Natural killer cell treated with Interleukin-12 subunit alpha and Interleukin-12 subunit beta and Interleukin-15 and Interleukin-18, amount 100 ng/mL, for 72 hours (primary cell): Measurements from ENCODE around the gene COX17. TPM values are rescaled to one million over a fixed set of nuclear protein-coding genes. Genes with fewer than 3 reads are reported as not detected.

Experiments used
- ATAC-seq, 2 donors: fragments of 150-1000 bp; cut with Tn5 transposase in 1 of 2; sonication (Bioruptor Pico), chemical (Tn5 transposase) in 1 of 2; 2 replicates each; pipeline ENCODE4 v1.10.0; 2021
- DNase-seq: peaks from one replicate; pipeline ENCODE4 v3.0.0; 2022; ENCODE audit warnings: low spot score
- H3K27ac Mint-ChIP-seq, 2 donors: 1 replicate in 1 of 2; 2 replicates in 1 of 2; pipeline ENCODE4 v1.8.0; 2022; ENCODE audit warnings: mixed read lengths in 2 of 2, mild to moderate bottlenecking in 1 of 2, moderate library complexity in 1 of 2
- H3K27me3 Mint-ChIP-seq, 2 donors: 1 replicate in 1 of 2; 2 replicates in 1 of 2; pipeline ENCODE4 v1.8.0; 2022; ENCODE audit warnings: mixed read lengths in 2 of 2
- H3K36me3 Mint-ChIP-seq: one replicate; pipeline ENCODE4 v1.8.0; 2022; ENCODE audit warnings: mixed read lengths
- H3K4me1 Mint-ChIP-seq, 2 donors: 1 replicate in 1 of 2; 2 replicates in 1 of 2; pipeline ENCODE4 v1.8.0; 2022; ENCODE audit warnings: low read depth in 2 of 2, mixed read lengths in 2 of 2, mild to moderate bottlenecking in 1 of 2
- H3K4me3 Mint-ChIP-seq: one replicate; pipeline ENCODE4 v1.8.0; 2022; ENCODE audit warnings: mixed read lengths
- H3K9me3 Mint-ChIP-seq: 2 replicates; pipeline ENCODE4 v1.8.0; 2022; ENCODE audit warnings: mixed read lengths
- total RNA-seq, 2 donors: library from RNA; stranded (reverse); gene quantifications; one replicate each; pipeline ENCODE4 v1.2.3, GENCODE V29; 2022

COX17 gene
- total RNA-seq, result 10 to 100 TPM; 98.7 to 99.9 TPM

DNA sequence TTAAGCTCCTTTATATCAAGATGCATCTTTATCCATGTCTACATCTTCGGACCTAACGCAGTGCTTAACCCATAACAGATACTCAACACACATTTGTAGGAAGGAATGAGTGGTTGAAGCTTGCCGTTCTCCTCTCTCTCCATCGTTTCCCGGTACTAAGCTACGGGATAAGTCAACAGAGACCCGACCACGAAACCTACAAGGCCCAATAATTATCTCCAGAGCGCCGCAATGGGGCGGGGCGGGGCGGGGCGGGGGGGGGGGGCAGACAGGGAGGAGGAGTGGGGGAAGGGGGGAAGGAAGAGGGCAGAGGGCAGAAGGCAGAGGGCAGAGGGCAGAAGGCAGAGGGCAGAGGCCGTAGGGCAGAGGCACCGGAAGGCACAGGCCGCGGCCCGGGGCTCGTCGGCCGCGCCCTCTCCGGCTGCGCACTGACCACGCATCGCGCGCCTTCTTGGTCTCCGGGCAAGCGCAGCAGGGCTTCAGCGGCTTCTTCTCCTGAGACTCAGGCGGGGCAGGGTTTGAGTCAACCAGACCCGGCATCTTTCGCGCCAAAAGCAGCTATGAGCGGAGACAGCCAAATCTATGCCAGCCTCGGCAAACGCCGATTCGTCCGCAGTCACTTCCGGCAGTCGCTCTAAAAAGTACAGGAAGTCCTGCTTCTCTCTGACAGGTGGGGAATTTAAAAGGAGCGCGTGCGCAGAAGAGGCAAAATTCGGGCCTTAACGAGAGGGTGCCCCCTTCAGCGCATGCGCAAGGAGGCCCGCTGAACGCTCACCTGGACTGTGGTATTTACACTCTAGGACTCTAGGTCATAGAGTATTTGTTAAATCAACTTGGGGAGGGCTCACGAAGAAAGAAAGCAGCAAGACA is at the start of gene COX17:
COX17 (minus strand) TSS at position 636 of the 870 bp plus-strand sequence; CDS start at position 540, 96 bp downstream.
- Mint-ChIP-seq H3K36me3 (peaks cover 2% of the 10 kb centered on the region), H3K9me3 (no peaks in the 10 kb centered on the region), H3K4me3 (peak within 1 kb of the TSS; percentile 89), H3K27me3 (no peaks in the 10 kb centered on the region), H3K4me1 (peaks cover 26 to 30% of the 10 kb centered on the region in 2 donors), H3K27ac (peak within 1 kb of the TSS; percentile 96 to 98)
- ATAC-seq (peak; percentile 94 to 96), DNase-seq (peak; percentile 95)

DNA sequence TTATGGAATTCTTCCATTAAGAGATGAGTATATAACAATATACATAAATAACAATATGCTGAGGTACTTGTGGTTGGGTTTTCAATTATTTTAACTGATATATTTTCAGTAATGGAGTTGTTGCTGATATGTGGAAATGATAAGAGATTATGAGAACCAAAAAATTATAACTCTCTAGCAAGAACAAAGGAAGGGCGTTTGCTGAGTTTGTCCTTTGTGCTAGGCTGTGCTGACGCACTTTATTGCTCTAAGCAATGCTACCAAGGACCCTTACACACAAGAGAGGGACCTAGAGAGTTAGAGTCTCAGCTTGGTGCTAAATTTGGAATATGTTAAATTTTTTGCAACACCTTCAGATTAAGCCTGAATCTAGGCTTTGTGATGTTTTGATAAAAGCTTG is 49.7 kb upstream of the COX17 start:
- Mint-ChIP-seq H3K27ac (no peak overlapping the region), H3K27me3 (peaks cover 3 to 5% of the 10 kb centered on the region in 2 donors), H3K36me3 (no peaks in the 10 kb centered on the region), H3K9me3 (no peaks in the 10 kb centered on the region), H3K4me1 (no peaks in the 10 kb centered on the region), H3K4me3 (no peak overlapping the region)
- DNase-seq (no peak), ATAC-seq (no peak)

DNA sequence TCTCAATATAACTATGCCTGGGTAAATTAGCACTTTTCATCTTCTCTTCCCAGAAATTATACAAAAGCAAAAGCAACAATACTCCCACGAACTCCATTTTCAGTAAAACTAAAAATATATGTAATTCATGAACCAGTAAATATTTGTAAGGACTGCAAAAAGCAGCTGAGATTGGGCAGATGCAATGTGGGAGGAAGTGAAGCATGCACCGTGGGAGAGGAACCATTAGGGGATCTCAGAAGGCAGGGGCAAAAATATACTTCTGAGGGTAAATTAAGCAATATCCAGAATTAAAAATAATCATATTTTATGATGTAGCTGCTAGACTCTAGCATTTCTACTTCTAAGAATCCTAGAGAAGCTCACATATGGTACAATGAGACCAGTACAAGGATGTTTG is 45.8 kb upstream of the COX17 start:
- H3K4me1 Mint-ChIP-seq, result no peaks in the 10 kb centered on the region
- peaks cover 5 to 6% of the 10 kb centered on the region in 2 donors for H3K27me3 Mint-ChIP-seq
- no peak overlapping the region for H3K27ac Mint-ChIP-seq
- H3K36me3 Mint-ChIP-seq, result no peaks in the 10 kb centered on the region
- DNase-seq (no peak), ATAC-seq (no peak)
- H3K9me3 Mint-ChIP-seq, result no peaks in the 10 kb centered on the region
- H3K4me3 Mint-ChIP-seq, result no peak overlapping the region

GRCh38 chr3:119717520-119717919 is 40.3 kb upstream of the COX17 start:
- Mint-ChIP-seq H3K4me3 (no peak overlapping the region), H3K36me3 (no peaks in the 10 kb centered on the region), H3K27ac (no peak overlapping the region), H3K4me1 (peaks cover 0 to 4% of the 10 kb centered on the region in 2 donors), H3K27me3 (peaks cover 5 to 9% of the 10 kb centered on the region in 2 donors), H3K9me3 (no peaks in the 10 kb centered on the region)
- DNase-seq (no peak), ATAC-seq (no peak)

DNA sequence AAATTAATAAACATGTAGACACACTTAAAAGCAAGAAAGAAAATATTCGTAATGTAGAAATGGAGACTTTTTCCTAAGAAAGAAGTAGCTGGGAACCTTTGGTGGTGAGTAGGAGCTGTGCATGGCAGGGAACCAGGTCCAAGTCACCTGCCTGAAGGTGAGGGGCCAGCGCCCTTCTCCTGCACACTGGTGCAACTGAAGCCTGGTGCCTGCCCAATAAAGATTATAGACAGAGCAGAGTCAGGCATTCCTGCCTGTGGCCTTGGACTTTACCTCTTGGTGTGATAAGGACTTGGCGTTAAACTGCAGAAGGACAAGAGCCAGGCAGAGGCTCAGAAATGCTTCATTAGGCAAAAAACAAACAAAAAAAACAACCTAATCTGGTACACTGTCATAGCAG is 39.8 kb upstream of the COX17 start:
- H3K9me3 Mint-ChIP-seq, result no peaks in the 10 kb centered on the region
- no peak for DNase-seq
- no peaks in the 10 kb centered on the region for H3K36me3 Mint-ChIP-seq
- peaks cover 5 to 9% of the 10 kb centered on the region in 2 donors for H3K27me3 Mint-ChIP-seq
- H3K4me1 Mint-ChIP-seq, result peaks cover 0 to 4% of the 10 kb centered on the region in 2 donors
- no peak overlapping the region for H3K27ac Mint-ChIP-seq
- no peak overlapping the region for H3K4me3 Mint-ChIP-seq
- ATAC-seq, result no peak

DNA sequence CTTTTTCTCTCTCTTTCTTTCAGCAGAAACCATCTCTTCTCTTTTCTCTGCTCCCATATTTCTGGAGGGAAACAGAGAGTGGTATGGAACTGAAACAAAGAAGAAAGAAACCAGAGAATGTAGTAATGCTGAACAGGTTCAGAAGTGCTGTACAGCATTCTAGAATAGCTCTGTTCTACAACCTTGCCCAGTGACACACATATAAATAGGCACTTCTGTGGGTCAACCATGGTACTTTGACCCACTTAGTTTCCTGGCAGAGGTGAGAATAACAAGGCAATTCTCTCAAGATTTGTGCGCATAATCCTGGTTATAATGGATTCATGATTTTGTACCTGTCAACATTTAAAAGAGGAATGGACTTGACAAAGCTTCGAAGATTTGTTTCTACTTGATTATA is 37.9 kb upstream of the COX17 start:
- DNase-seq (no peak), ATAC-seq (no peak)
- H3K27me3 Mint-ChIP-seq, result peaks cover 5 to 7% of the 10 kb centered on the region in 2 donors
- no peak overlapping the region for H3K4me3 Mint-ChIP-seq
- H3K27ac Mint-ChIP-seq, result no peak overlapping the region
- peaks cover 0 to 4% of the 10 kb centered on the region in 2 donors for H3K4me1 Mint-ChIP-seq
- no peaks in the 10 kb centered on the region for H3K36me3 Mint-ChIP-seq
- H3K9me3 Mint-ChIP-seq, result no peaks in the 10 kb centered on the region

GRCh38 chr3:119703820-119704531 is 26.8 kb upstream of the COX17 start:
- peaks cover 4% of the 10 kb centered on the region for H3K9me3 Mint-ChIP-seq
- peaks cover 32 to 46% of the 10 kb centered on the region in 2 donors for H3K4me1 Mint-ChIP-seq
- DNase-seq (no peak), ATAC-seq (no peak)
- peak overlapping the region; percentile 27 to 83 for H3K27ac Mint-ChIP-seq
- H3K4me3 Mint-ChIP-seq, result peak overlapping the region; percentile 64
- H3K27me3 Mint-ChIP-seq, result peaks cover 0 to 6% of the 10 kb centered on the region in 2 donors
- H3K36me3 Mint-ChIP-seq, result peaks cover 12% of the 10 kb centered on the region

DNA sequence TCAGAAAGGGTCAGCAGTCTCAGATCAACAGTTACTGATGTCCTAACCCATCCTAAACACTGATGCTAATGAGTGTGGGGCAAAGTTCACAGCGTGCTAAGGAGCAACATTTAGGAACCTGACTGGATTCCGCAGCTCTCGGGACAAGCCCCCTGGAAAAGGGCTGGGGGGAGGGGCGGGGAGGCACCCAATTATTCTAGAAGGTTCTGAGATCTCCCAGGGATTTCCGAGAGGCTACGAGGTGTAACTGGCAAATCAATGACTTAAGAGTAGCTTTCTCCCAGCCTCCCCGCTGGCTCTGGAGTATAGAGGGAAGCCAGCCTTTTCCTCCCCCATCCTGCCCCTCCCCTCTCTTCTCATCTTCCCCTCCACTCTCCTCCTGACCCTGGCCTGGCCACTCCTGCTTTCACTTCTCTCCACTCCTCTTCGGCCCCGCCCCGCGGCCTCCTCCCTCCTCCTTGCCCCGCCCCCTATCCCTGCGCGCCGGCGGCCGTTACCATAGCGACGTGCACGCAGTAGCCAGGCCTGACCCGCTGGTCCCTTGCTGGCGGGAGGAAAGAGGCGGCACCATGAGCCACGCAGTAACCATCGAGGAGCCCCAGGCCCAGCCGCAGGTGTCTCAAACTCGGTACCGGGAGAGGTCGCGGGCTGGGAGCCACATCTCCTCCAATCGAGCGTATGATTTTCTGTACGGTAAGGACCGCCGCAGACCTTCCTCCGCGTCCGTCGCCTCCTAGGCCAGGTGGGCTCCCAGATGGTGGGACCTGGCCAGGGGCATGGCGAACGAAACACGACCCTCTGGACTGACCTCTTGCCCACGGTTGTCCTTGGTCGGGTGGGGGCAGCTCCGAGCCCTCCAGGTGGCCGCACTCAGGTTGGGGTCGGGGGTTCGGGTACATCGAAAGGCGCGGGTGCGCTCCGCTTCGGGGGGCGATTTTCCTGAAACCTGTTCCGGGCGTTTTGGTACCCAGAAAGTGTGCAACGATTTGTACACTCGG is 25.6 kb upstream of the COX17 start, which contains the start of gene CFAP91:
CFAP91 (plus strand) TSS at position 493 of the 998 bp plus-strand sequence; CDS start at position 570, 77 bp downstream.
- H3K27ac Mint-ChIP-seq, result peak within 1 kb of the TSS; percentile 83 to 94
- ATAC-seq (peak; percentile 95 to 97), DNase-seq (peak; percentile 96)
- H3K4me3 Mint-ChIP-seq, result peak within 1 kb of the TSS; percentile 64
- peaks cover 0 to 6% of the 10 kb centered on the region in 2 donors for H3K27me3 Mint-ChIP-seq
- peaks cover 4% of the 10 kb centered on the region for H3K9me3 Mint-ChIP-seq
- peaks cover 32 to 46% of the 10 kb centered on the region in 2 donors for H3K4me1 Mint-ChIP-seq
- peaks cover 12% of the 10 kb centered on the region for H3K36me3 Mint-ChIP-seq

GRCh38 chr3:119700920-119701734 is 23.9 kb upstream of the COX17 start:
- Mint-ChIP-seq H3K4me1 (peaks cover 32 to 52% of the 10 kb centered on the region in 2 donors), H3K27ac (peak overlapping the region; percentile 83 to 94), H3K27me3 (peaks cover 0 to 6% of the 10 kb centered on the region in 2 donors), H3K36me3 (peaks cover 12% of the 10 kb centered on the region), H3K4me3 (peak overlapping the region; percentile 64), H3K9me3 (peaks cover 4% of the 10 kb centered on the region)
- DNase-seq, result no peak
- ATAC-seq, result no peak

GRCh38 chr3:119700269-119700919 is 23.2 kb upstream of the COX17 start:
- peak overlapping the region; percentile 64 for H3K4me3 Mint-ChIP-seq
- peaks cover 0 to 6% of the 10 kb centered on the region in 2 donors for H3K27me3 Mint-ChIP-seq

GRCh38 chr3:119697394-119697793 is 20.2 kb upstream of the COX17 start:
- peaks cover 23 to 37% of the 10 kb centered on the region in 2 donors for H3K4me1 Mint-ChIP-seq
- H3K27me3 Mint-ChIP-seq, result peaks cover 0 to 9% of the 10 kb centered on the region in 2 donors
- peaks cover 4% of the 10 kb centered on the region for H3K9me3 Mint-ChIP-seq
- DNase-seq (no peak), ATAC-seq (no peak)
- peaks cover 8% of the 10 kb centered on the region for H3K36me3 Mint-ChIP-seq
- H3K4me3 Mint-ChIP-seq, result no peak overlapping the region
- no peak overlapping the region for H3K27ac Mint-ChIP-seq

More at GRCh38 chr3:119700269-119700919, 23.2 kb upstream of the COX17 start:
- peaks cover 12% of the 10 kb centered on the region for H3K36me3 Mint-ChIP-seq
- ATAC-seq (peak; percentile 48 to 65), DNase-seq (peak; percentile 86)
- peaks cover 4% of the 10 kb centered on the region for H3K9me3 Mint-ChIP-seq
- peaks cover 32 to 52% of the 10 kb centered on the region in 2 donors for H3K4me1 Mint-ChIP-seq
- peak overlapping the region; percentile 83 to 94 for H3K27ac Mint-ChIP-seq

- Mint-ChIP-seq H3K9me3 (peaks cover 4% of the 10 kb centered on the region), H3K4me3 (no peak overlapping the region), H3K27ac (no peak overlapping the region), H3K4me1 (peaks cover 12 to 20% of the 10 kb centered on the region in 2 donors), H3K27me3 (peaks cover 1 to 11% of the 10 kb centered on the region in 2 donors), H3K36me3 (no peaks in the 10 kb centered on the region)
- DNase-seq (no peak), ATAC-seq (no peak)
These were observed 18.3 kb upstream of the COX17 start for GRCh38 chr3:119695480-119695879.
